Right atrium auricular region (tissue), 2 donors: Measurements from ENCODE around the gene MALT1. TPM values are rescaled to one million over a fixed set of nuclear protein-coding genes. Genes with fewer than 3 reads are reported as not detected.
"Not testable (repeated sequence)": the region's sequence is repeated elsewhere in the genome, so short reads cannot be mapped to it uniquely, and the experiment has no call there.

ENCODE experiments used
- DNase-seq: peaks from one replicate; pipeline ENCODE4 v3.0.0-alpha.2; 2019; ENCODE audit warnings: low spot score
- H3K27ac ChIP-seq, 2 donors: fragments of 200-600 bp; sonication (generic); 1 replicate in 1 of 2; 2 replicates in 1 of 2; pipeline ENCODE4 v1.5.1; 2016 to 2019
- H3K27me3 ChIP-seq, 2 donors: fragments of 200-600 bp; sonication (generic); one replicate each; pipeline versions ENCODE4 v1.5.1 to v1.6.0; 2017 to 2019
- H3K36me3 ChIP-seq: fragments of 200-600 bp; sonication (generic); one replicate; pipeline ENCODE4 v1.5.1; 2016
- H3K4me1 ChIP-seq, 2 donors: fragments of 200-600 bp; sonication (generic); one replicate each; pipeline versions ENCODE4 v1.5.1 to v1.6.0; 2017 to 2019
- H3K4me3 ChIP-seq, 2 donors: fragments of 200-600 bp; sonication (generic); 1 replicate in 1 of 2; 2 replicates in 1 of 2; pipeline ENCODE4 v1.5.1; 2017 to 2019; ENCODE audit warnings: mild to moderate bottlenecking in 1 of 2, moderate library complexity in 1 of 2
- H3K9me3 ChIP-seq, 2 donors: fragments of 200-600 bp; sonication (generic); one replicate each; pipeline ENCODE4 v1.5.1; 2019
- total RNA-seq, 2 donors: library from RNA; depleted of rRNA; stranded (reverse); fragments of >200 nt; gene quantifications; one replicate each; pipeline ENCODE4 v1.1.0, GENCODE V29; 2016
- TF ChIP-seq, protein P1 (sequence below), 2 donors: fragments of 200-600 bp; sonication (generic); IDR thresholded peaks; one replicate each; pipeline ENCODE4 v1.5.1; 2019; ENCODE audit warnings: antibody characterized with exemption in 2 of 2

Gene MALT1
- total RNA-seq, 2 donors from 2014 or later, result 9.9 to 10.9 TPM

DNA sequence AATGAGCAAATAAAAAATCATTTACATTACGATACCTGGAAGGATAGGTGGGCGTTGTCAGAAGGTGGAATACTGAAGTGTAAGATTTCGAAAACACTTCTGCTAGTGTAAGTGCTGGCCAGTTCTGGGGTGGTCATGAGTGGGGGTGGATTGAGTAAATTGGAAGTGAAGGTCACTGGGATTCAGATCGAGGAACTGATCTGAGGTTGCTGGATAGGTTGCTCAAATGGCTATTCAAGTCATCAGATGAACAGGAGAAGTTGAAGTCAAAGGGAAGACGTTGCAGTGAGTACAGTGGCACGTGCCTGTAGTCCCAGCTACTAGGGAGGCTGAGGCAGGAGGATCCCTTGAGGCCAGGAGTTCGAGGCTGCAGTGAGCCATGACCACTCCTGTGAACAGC is 95.7 kb downstream of the MALT1 start:
- H3K9me3 ChIP-seq, result no peaks in the 10 kb centered on the region
- no peak overlapping the region for H3K4me3 ChIP-seq
- no peaks in the 10 kb centered on the region for H3K27me3 ChIP-seq
- TF ChIP-seq, protein P1, sequence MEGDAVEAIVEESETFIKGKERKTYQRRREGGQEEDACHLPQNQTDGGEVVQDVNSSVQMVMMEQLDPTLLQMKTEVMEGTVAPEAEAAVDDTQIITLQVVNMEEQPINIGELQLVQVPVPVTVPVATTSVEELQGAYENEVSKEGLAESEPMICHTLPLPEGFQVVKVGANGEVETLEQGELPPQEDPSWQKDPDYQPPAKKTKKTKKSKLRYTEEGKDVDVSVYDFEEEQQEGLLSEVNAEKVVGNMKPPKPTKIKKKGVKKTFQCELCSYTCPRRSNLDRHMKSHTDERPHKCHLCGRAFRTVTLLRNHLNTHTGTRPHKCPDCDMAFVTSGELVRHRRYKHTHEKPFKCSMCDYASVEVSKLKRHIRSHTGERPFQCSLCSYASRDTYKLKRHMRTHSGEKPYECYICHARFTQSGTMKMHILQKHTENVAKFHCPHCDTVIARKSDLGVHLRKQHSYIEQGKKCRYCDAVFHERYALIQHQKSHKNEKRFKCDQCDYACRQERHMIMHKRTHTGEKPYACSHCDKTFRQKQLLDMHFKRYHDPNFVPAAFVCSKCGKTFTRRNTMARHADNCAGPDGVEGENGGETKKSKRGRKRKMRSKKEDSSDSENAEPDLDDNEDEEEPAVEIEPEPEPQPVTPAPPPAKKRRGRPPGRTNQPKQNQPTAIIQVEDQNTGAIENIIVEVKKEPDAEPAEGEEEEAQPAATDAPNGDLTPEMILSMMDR (IDR thresholded peaks at IDR 0.05), result no peak
- H3K27ac ChIP-seq, result no peak overlapping the region
- H3K36me3 ChIP-seq, result no peaks in the 10 kb centered on the region
- H3K4me1 ChIP-seq, result peaks cover 0 to 28% of the 10 kb centered on the region in 2 donors
- DNase-seq, result peak; percentile 36

- Histone ChIP-seq H3K27ac (peak overlapping the region; percentile 22 to 57), H3K36me3 (no peaks in the 10 kb centered on the region), H3K4me3 (peak overlapping the region in 1 of 2 donors; percentile 31), H3K27me3 (no peaks in the 10 kb centered on the region), H3K9me3 (no peaks in the 10 kb centered on the region), H3K4me1 (peaks cover 0 to 30% of the 10 kb centered on the region in 2 donors)
- no peak for DNase-seq
- TF ChIP-seq, protein P1 (IDR thresholded peaks at IDR 0.05), result peak; percentile 75 to 92
Measured at GRCh38 chr18:58768293-58768974, 97.2 kb downstream of the MALT1 start.

DNA sequence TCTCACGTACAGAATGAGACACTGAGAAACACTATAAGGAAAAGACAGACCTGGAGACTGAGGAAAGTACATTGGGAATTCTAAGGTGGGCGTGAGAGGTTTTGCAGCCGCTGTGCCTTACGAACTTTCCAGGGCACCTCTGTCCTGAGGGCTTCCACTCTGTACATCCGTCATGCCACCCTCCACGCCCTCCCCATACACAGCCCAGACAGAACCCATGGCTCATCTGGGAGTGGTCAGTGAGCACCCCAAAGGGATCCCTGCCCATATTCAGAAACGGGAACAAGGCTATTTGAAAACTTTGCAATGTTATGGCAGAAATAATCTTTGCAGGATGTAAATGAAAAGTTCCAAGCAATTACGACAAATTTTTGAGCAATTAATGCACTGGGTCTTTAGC is 98.1 kb downstream of the MALT1 start:
- TF ChIP-seq, protein P1 (IDR thresholded peaks at IDR 0.05), result no peak
- Histone ChIP-seq H3K27ac (no peak overlapping the region), H3K9me3 (no peaks in the 10 kb centered on the region), H3K36me3 (no peaks in the 10 kb centered on the region), H3K4me1 (peaks cover 0 to 30% of the 10 kb centered on the region in 2 donors), H3K27me3 (no peaks in the 10 kb centered on the region), H3K4me3 (no peak overlapping the region)
- DNase-seq, result no peak

- Histone ChIP-seq H3K4me1 (peaks cover 0 to 30% of the 10 kb centered on the region in 2 donors), H3K27ac (no peak overlapping the region), H3K36me3 (no peaks in the 10 kb centered on the region), H3K4me3 (no peak overlapping the region), H3K9me3 (no peaks in the 10 kb centered on the region), H3K27me3 (no peaks in the 10 kb centered on the region)
- DNase-seq, result no peak
- TF ChIP-seq, protein P1 (IDR thresholded peaks at IDR 0.05), result no peak
Measured at GRCh38 chr18:58770601-58771000, 99.3 kb downstream of the MALT1 start.

DNA sequence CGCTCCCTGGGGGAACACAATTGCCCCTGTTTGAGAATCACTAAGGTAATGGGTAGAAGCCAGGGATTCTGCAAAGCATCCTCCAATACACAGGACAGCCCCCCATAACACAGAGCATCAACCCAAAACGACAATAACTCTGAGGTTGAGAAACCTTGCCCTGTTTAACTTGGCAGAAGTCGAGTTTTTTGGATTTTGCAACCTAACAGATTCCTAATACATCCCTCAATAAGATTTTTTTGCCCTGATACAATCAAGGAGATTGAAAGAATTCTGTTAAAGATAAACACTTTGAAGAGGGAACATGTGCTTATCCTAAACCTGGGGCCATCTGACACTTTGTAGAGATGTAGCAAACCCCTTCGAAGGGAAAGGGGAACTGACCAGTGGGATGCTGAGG is 100.9 kb downstream of the MALT1 start:
- Histone ChIP-seq H3K36me3 (no peaks in the 10 kb centered on the region), H3K27me3 (no peaks in the 10 kb centered on the region), H3K9me3 (no peaks in the 10 kb centered on the region), H3K27ac (no peak overlapping the region), H3K4me3 (no peak overlapping the region), H3K4me1 (peaks cover 0 to 30% of the 10 kb centered on the region in 2 donors)
- TF ChIP-seq, protein P1 (IDR thresholded peaks at IDR 0.05), result no peak
- no peak for DNase-seq

GRCh38 chr18:58776084-58776483 is 104.8 kb downstream of the MALT1 start:
- Histone ChIP-seq H3K36me3 (no peaks in the 10 kb centered on the region), H3K4me1 (peaks cover 0 to 12% of the 10 kb centered on the region in 2 donors), H3K27ac (no peak overlapping the region), H3K27me3 (no peaks in the 10 kb centered on the region), H3K4me3 (no peak overlapping the region), H3K9me3 (no peaks in the 10 kb centered on the region)
- no peak for DNase-seq
- TF ChIP-seq, protein P1 (IDR thresholded peaks at IDR 0.05), result no peak

DNA sequence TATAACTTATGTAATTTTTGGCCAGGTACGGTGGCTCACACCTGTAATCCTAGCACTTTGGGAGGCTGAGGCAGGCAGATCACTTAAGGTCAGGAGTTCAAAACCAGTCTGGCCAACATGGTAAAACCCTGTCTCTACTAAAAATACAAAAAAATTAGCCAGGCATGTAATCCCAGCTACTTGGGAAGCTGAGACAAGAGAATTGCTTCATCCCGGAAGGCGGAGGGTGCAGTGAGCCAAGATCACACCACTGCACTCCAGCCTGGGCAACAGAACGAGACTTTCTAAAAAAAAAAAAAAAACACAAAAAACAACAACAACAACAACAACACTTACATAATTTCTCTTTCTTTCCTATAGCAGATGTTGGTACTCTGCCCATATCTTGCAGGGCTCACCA is 105.3 kb downstream of the MALT1 start:
- not testable (repeated sequence) for H3K27ac ChIP-seq

More for the DNA sequence above, 105.3 kb downstream of the MALT1 start:
- not testable (repeated sequence) for H3K4me1 ChIP-seq, H3K4me3 ChIP-seq, H3K27me3 ChIP-seq, H3K36me3 ChIP-seq, H3K9me3 ChIP-seq, DNase-seq
